Measurements from ENCODE around the gene IPO9.
"Not testable (repeated sequence)": the region's sequence is repeated elsewhere in the genome, so short reads cannot be mapped to it uniquely, and the experiment has no call there.

IPO9 gene

GRCh38 chr1:201808633-201808990 is 20.3 kb upstream of the IPO9 start:
- DNase-seq, result no peak

GRCh38 chr1:201809876-201810275 is 19.1 kb upstream of the IPO9 start:
- DNase-seq, result no peak

- DNase-seq, result no peak
These were observed 18.3 kb upstream of the IPO9 start for GRCh38 chr1:201810466-201811216.

GRCh38 chr1:201813226-201813625 is 15.7 kb upstream of the IPO9 start:
- DNase-seq, result no peak

- DNase-seq, result no peak
These were observed 12.6 kb upstream of the IPO9 start for GRCh38 chr1:201816309-201816854.

- DNase-seq, result no peak
These were observed 9.8 kb upstream of the IPO9 start for GRCh38 chr1:201818971-201819750.

GRCh38 chr1:201820413-201820812 is 8.5 kb upstream of the IPO9 start:
- DNase-seq, result no peak

GRCh38 chr1:201825245-201825644 is 3.7 kb upstream of the IPO9 start:
- peak in 14 of 56 donors; percentile 2 to 36 (median 19) for DNase-seq

GRCh38 chr1:201826830-201827229 is 2.1 kb upstream of the IPO9 start:
- no peak for DNase-seq

GRCh38 chr1:201827321-201828216 is 1.4 kb upstream of the IPO9 start:
- no peak for DNase-seq

GRCh38 chr1:201828217-201828819 is 639 bp upstream of the IPO9 start:
- DNase-seq, result no peak

GRCh38 chr1:201831371-201831770 is 2.4 kb downstream of the IPO9 start:
- no peak for DNase-seq

- DNase-seq, result no peak
These were observed 5.7 kb downstream of the IPO9 start for GRCh38 chr1:201834621-201835020.

- DNase-seq, result no peak
These were observed 9.4 kb downstream of the IPO9 start for GRCh38 chr1:201838381-201838780.

GRCh38 chr1:201839089-201839488 is 10.1 kb downstream of the IPO9 start:
- DNase-seq, result not testable (repeated sequence)

- no peak for DNase-seq
These were observed 11.1 kb downstream of the IPO9 start for GRCh38 chr1:201840055-201840454.

- no peak for DNase-seq
These were observed 11.5 kb downstream of the IPO9 start for GRCh38 chr1:201840490-201840889.

GRCh38 chr1:201841265-201841912 is 12.4 kb downstream of the IPO9 start:
- no peak for DNase-seq

- DNase-seq, result no peak
These were observed 13.6 kb downstream of the IPO9 start for GRCh38 chr1:201842472-201843027.

Measured in amygdala (tissue), 56 donors.